Measurements from ENCODE around the gene AKAP3.

Gene AKAP3

GRCh38 chr12:4591180-4591687 lies 57.6 kb downstream of the AKAP3 start:
- no peak for DNase-seq

GRCh38 chr12:4589941-4590340 lies 58.9 kb downstream of the AKAP3 start:
- no peak for DNase-seq

- DNase-seq: no peak
Measured at GRCh38 chr12:4588916-4589315, 59.9 kb downstream of the AKAP3 start.

- DNase-seq: no peak
Measured at GRCh38 chr12:4587108-4587507, 61.7 kb downstream of the AKAP3 start.

- no peak for DNase-seq
Measured at GRCh38 chr12:4586500-4586899, 62.4 kb downstream of the AKAP3 start.

- DNase-seq: no peak
Measured at GRCh38 chr12:4584896-4585295, 64.0 kb downstream of the AKAP3 start.

GRCh38 chr12:4584281-4584680 lies 64.6 kb downstream of the AKAP3 start:
- no peak for DNase-seq

- DNase-seq: no peak
Measured at GRCh38 chr12:4580281-4580688, 68.6 kb downstream of the AKAP3 start.

GRCh38 chr12:4579305-4580102 lies 69.3 kb downstream of the AKAP3 start:
- no peak for DNase-seq

GRCh38 chr12:4572680-4573079 lies 76.2 kb downstream of the AKAP3 start:
- DNase-seq: no peak

- DNase-seq: no peak
Measured at GRCh38 chr12:4569261-4569660, 79.6 kb downstream of the AKAP3 start.

- no peak for DNase-seq
Measured at GRCh38 chr12:4567073-4567881, 81.6 kb downstream of the AKAP3 start.

GRCh38 chr12:4566474-4566873 lies 82.4 kb downstream of the AKAP3 start:
- DNase-seq: no peak
